Measurements from ENCODE around the gene ZNF462. TPM values are rescaled to one million over a fixed set of nuclear protein-coding genes. Genes with fewer than 3 reads are reported as not detected.

The ZNF462 gene
- total and polyA plus RNA-seq, 2 of the 4 experiments (the other 2 are of a cell fraction) = 6.1 to 18.8 TPM

DNA sequence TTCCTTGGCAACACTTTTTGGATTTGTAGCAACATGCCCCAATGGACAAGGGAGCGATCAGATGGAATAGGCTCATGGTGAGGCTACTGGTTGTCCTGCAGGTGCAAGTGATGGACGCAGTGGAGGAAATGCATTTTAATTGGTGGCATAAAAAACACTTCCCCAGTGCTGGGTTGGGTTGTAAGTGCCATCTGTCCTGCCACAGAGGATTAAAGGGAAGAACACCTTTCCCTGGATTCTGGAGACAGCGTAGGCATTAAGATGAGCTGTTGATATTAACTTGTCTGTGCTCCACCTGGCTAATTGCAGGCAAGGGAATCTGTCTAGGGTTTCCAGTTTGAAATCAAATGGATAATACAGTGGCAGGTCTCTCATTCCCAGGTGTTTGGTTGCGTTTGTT is 173.4 kb downstream of the ZNF462 start:
- intact Hi-C loops (cut with micrococcal nuclease) (no loop called here), in situ Hi-C loops (cut with MboI; ENCODE audit: low sequenced_read_pairs) (no loop called here), dilution Hi-C loops (cut with HindIII; ENCODE audit: low sequenced_read_pairs, unreplicated experiment) (no loop called here)
- POLR2A ChIA-PET (ENCODE audit: unreplicated experiment) = no interaction called here
- H3K36me3 ChIP-seq (ENCODE audit: control insufficient read depth, insufficient read depth, low read length) = no peaks in the 10 kb centered on the region
- DNase-seq (no peak), ATAC-seq (ENCODE audit: low read depth) (no peak)
- H2BK20ac ChIP-seq (ENCODE audit: low read depth, low read length) = no peak overlapping the region
- no peak overlapping the region for H3K14ac ChIP-seq (replicated peaks; ENCODE audit: low read depth, low read length)
- no peaks in the 10 kb centered on the region for H3K9me1 ChIP-seq (ENCODE audit: insufficient read depth, low read length)
- H2AK9ac ChIP-seq (replicated peaks; ENCODE audit: low read depth, low read length, poor library complexity) = no peak overlapping the region
- no peak overlapping the region for H3K56ac ChIP-seq (ENCODE audit: extremely low read depth, insufficient read depth, low read length)
- no peaks in the 10 kb centered on the region for H3K4me1 ChIP-seq (ENCODE audit: control insufficient read depth, insufficient read depth, low read length)
- H2AK5ac ChIP-seq (ENCODE audit: low read depth, low read length) = no peak overlapping the region
- H3K23ac ChIP-seq (ENCODE audit: low read depth, low read length) = no peak overlapping the region
- no peak overlapping the region for H2BK5ac ChIP-seq (ENCODE audit: low read depth, low read length, poor library complexity, severe bottlenecking)
- H2AFZ ChIP-seq (replicated peaks; ENCODE audit: low read length, poor library complexity) = no peak overlapping the region
- no peak overlapping the region for H3K18ac ChIP-seq (ENCODE audit: low read depth, low read length)
- TF ChIP-seq MXI1 (IDR thresholded peaks at IDR 0.05; ENCODE audit: borderline replicate concordance, low read depth, low read length) (no peak), RCOR1 (IDR thresholded peaks at IDR 0.05; ENCODE audit: insufficient replicate concordance, low read length) (no peak), MAFK (IDR thresholded peaks at IDR 0.05; ENCODE audit: low read depth, low read length) (no peak)
- H3K4me3 ChIP-seq (ENCODE audit: insufficient read depth, low read depth, low read length) = no peak overlapping the region
- H4K8ac ChIP-seq (ENCODE audit: low read depth in 2 of 2, low read length in 2 of 2) = no peak overlapping the region
- H4K20me1 ChIP-seq (ENCODE audit: insufficient read depth, low read length) = no peaks in the 10 kb centered on the region
- no peaks in the 10 kb centered on the region for H3K9me3 ChIP-seq (ENCODE audit: control insufficient read depth, insufficient read depth, low read length)
- H2BK15ac ChIP-seq (ENCODE audit: low read depth, low read length) = no peak overlapping the region
- H3K27ac ChIP-seq (ENCODE audit: insufficient read depth, low read length) = no peak overlapping the region
- H3K4me2 ChIP-seq (ENCODE audit: low read depth, low read length) = no peak overlapping the region
- no peak overlapping the region for H3K9ac ChIP-seq (ENCODE audit: low read depth, low read length)
- no TSS peak for BruUV-seq (replicated peaks)
- no peak overlapping the region for H3K4ac ChIP-seq (ENCODE audit: low read depth, low read length)
- H4K91ac ChIP-seq (ENCODE audit: insufficient read depth, low read depth, low read length) = no peak overlapping the region
- H3K27me3 ChIP-seq (ENCODE audit: control insufficient read depth, insufficient read depth, low read length) = peaks cover 36% of the 10 kb centered on the region
- no peaks in the 10 kb centered on the region for H3K79me1 ChIP-seq (ENCODE audit: low read depth in 1 of 2, low read length in 2 of 2)
- H2BK120ac ChIP-seq (ENCODE audit: low read depth, low read length) = no peak overlapping the region
- CTCF ChIA-PET = no interaction called here
- WGBS, 2 experiments (ENCODE audit: extremely low coverage in 2 of 2, insufficient read length in 1 of 2) = 50% methylated on average over 2 of the region's 4 CpGs; no CpG with 5 or more reads in 1 of the 2 experiments
- no peak overlapping the region for H4K5ac ChIP-seq (ENCODE audit: low read depth, low read length)
